Kidney glomerular epithelial cell (primary cell): ENCODE results near the gene TEAD1.

ENCODE experiments used
- DNase-seq: peaks from one replicate; lab custom pipeline; 2025; lab: John Stamatoyannopoulos, UW

The TEAD1 gene

GRCh38 chr11:12986194-12986898 lies 312.1 kb downstream of the TEAD1 start:
- DNase-seq, result no peak

- DNase-seq, result peak; percentile 88
Observed at GRCh38 chr11:12989428-12990161, 315.4 kb downstream of the TEAD1 start.

GRCh38 chr11:12990162-12990480 lies 315.9 kb downstream of the TEAD1 start:
- no peak for DNase-seq

- DNase-seq, result no peak
Observed at GRCh38 chr11:12991426-12991825, 317.2 kb downstream of the TEAD1 start.

- no peak for DNase-seq
Observed at GRCh38 chr11:12993626-12994025, 319.4 kb downstream of the TEAD1 start.
